Keratinocyte (primary cell): ENCODE data around the gene TMEM86A. TPM values are rescaled to one million over a fixed set of nuclear protein-coding genes. Genes with fewer than 3 reads are reported as not detected.

ENCODE experiments used
- DNase-seq: peaks from one replicate; pipeline ENCODE4 v3.0.0-alpha.2; 2011; ENCODE audit warnings: low read depth, missing footprints, low spot score
- FAIRE-seq: peaks from 2 replicates; lab custom pipeline; 2011; peaks lifted over from hg19 to GRCh38; lab: Jason Lieb, UNC
- H2AFZ ChIP-seq: 2 replicates; pipeline ENCODE4 v1.6.0; 2012; ENCODE audit warnings: low read length, control low read depth, inconsistent platforms; ENCODE audit not compliant: control insufficient read depth
- H3K27ac ChIP-seq: 2 replicates; pipeline ENCODE4 v1.5.1; 2011; ENCODE audit warnings: low read length; ENCODE audit not compliant: control insufficient read depth, insufficient read depth
- H3K27me3 ChIP-seq: 3 replicates; pipeline ENCODE4 v1.6.0; 2011; ENCODE audit warnings: low read length; ENCODE audit not compliant: control insufficient read depth, insufficient read depth; ENCODE audit errors: extremely low read depth
- H3K36me3 ChIP-seq, 2 experiments: 2 replicates in 1 of 2; 3 replicates in 1 of 2; pipeline ENCODE4 v1.5.1; 2011; ENCODE audit warnings: low read length in 2 of 2, mild to moderate bottlenecking in 1 of 2; ENCODE audit not compliant: control insufficient read depth in 2 of 2, insufficient read depth in 2 of 2; ENCODE audit errors: extremely low read depth in 1 of 2
- H3K4me1 ChIP-seq: 3 replicates; pipeline ENCODE4 v1.5.1; 2011; ENCODE audit warnings: low read length; ENCODE audit not compliant: control insufficient read depth, insufficient read depth; ENCODE audit errors: extremely low read depth
- H3K4me2 ChIP-seq: 3 replicates; pipeline ENCODE4 v1.6.0; 2011; ENCODE audit warnings: low read depth, low read length; ENCODE audit not compliant: control insufficient read depth, insufficient read depth; ENCODE audit errors: extremely low read depth
- H3K4me3 ChIP-seq, 3 experiments: fragments of 200-600 bp in 1 of 3; sonication (generic) in 1 of 3; 2 replicates in 2 of 3; 3 replicates in 1 of 3; pipeline ENCODE4 v1.5.1; 2011 to 2016; ENCODE audit warnings: low read length in 3 of 3, mild to moderate bottlenecking in 3 of 3, control low read depth in 2 of 3, inconsistent platforms in 1 of 3, low read depth in 1 of 3, mixed read lengths in 1 of 3, mixed run types in 1 of 3, moderate library complexity in 1 of 3; ENCODE audit not compliant: control insufficient read depth in 2 of 3, insufficient read depth in 2 of 3; ENCODE audit errors: extremely low read depth in 1 of 3
- H3K79me2 ChIP-seq: 2 replicates; pipeline ENCODE4 v1.6.0; 2012; ENCODE audit warnings: low read length; ENCODE audit not compliant: control insufficient read depth, insufficient read depth
- H3K9ac ChIP-seq: 3 replicates; pipeline ENCODE4 v1.6.0; 2011; ENCODE audit warnings: low read length; ENCODE audit not compliant: control insufficient read depth, insufficient read depth; ENCODE audit errors: extremely low read depth
- H3K9me1 ChIP-seq: 3 replicates; pipeline ENCODE4 v1.6.0; 2011; ENCODE audit warnings: low read length; ENCODE audit not compliant: control insufficient read depth, insufficient read depth; ENCODE audit errors: extremely low read depth
- H3K9me3 ChIP-seq: 2 replicates; pipeline ENCODE4 v1.5.1; 2012; ENCODE audit warnings: low read depth, low read length; ENCODE audit not compliant: control insufficient read depth
- H4K20me1 ChIP-seq: 3 replicates; pipeline ENCODE4 v1.6.0; 2011; ENCODE audit warnings: low read length; ENCODE audit not compliant: control insufficient read depth, insufficient read depth; ENCODE audit errors: extremely low read depth
- EZH2 ChIP-seq: IDR thresholded peaks from one replicate; pipeline ENCODE4 v1.6.1; 2012; ENCODE audit warnings: inconsistent platforms, mild to moderate bottlenecking, low read length, moderate library complexity
- dilution Hi-C: fragments of 300-500 bp; cut with MboI; formaldehyde crosslinking; loops from one replicate; pipeline ENCODE4 v1.7.0; 2020; ENCODE audit warnings: low sequenced_read_pairs; ENCODE audit not compliant: extremely low pct_ligation_motif_present
- polyA plus RNA-seq, 5 experiments: library from polyadenylated mRNA; depleted of rRNA in 3 of 5; stranded (reverse) in 3 of 5; stranded (forward) in 1 of 5; unstranded in 1 of 5; fragments of >200 nt; gene quantifications; 1 replicate in 1 of 5; 2 replicates in 3 of 5; 3 replicates in 1 of 5; pipeline versions ENCODE4 v1.2.1 to v1.2.3, GENCODE V29; 2011 to 2012; ENCODE audit warnings: missing spikeins in 2 of 5, low read depth in 1 of 5, low replicate concordance in 1 of 5
- TF ChIP-seq, protein P1 (sequence below), 3 experiments: IDR thresholded peaks in 1 of 3; conservative IDR thresholded peaks in 1 of 3; optimal IDR thresholded peaks in 1 of 3; 2 replicates in 2 of 3; 3 replicates in 1 of 3; pipeline versions ENCODE3 to v1.5.1; 2011; ENCODE audit warnings: low read length in 3 of 3, mild to moderate bottlenecking in 3 of 3, moderate library complexity in 2 of 3, control low read depth in 1 of 3, inconsistent platforms in 1 of 3; ENCODE audit not compliant: insufficient read depth in 2 of 3; ENCODE audit errors: extremely low read depth in 1 of 3

Gene TMEM86A
- polyA plus RNA-seq, 1 donor (not counting 4 experiments of a cell fraction or from before 2014, with no cell fraction given): 2.5 TPM

- dilution Hi-C loops: no loop called here
- TF ChIP-seq, protein P1, sequence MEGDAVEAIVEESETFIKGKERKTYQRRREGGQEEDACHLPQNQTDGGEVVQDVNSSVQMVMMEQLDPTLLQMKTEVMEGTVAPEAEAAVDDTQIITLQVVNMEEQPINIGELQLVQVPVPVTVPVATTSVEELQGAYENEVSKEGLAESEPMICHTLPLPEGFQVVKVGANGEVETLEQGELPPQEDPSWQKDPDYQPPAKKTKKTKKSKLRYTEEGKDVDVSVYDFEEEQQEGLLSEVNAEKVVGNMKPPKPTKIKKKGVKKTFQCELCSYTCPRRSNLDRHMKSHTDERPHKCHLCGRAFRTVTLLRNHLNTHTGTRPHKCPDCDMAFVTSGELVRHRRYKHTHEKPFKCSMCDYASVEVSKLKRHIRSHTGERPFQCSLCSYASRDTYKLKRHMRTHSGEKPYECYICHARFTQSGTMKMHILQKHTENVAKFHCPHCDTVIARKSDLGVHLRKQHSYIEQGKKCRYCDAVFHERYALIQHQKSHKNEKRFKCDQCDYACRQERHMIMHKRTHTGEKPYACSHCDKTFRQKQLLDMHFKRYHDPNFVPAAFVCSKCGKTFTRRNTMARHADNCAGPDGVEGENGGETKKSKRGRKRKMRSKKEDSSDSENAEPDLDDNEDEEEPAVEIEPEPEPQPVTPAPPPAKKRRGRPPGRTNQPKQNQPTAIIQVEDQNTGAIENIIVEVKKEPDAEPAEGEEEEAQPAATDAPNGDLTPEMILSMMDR (optimal IDR thresholded peaks at IDR 0.05 in 1 of 3, IDR thresholded peaks at IDR 0.05 in 1 of 3, conservative IDR thresholded peaks at IDR 0.05 in 1 of 3; ENCODE audit: extremely low read depth in 1 of 3, insufficient read depth in 2 of 3, low read length in 3 of 3): no peak
- peak; percentile 71 for TF ChIP-seq EZH2
- Histone ChIP-seq H3K9ac (peak overlapping the region; percentile 32), H3K79me2 (no peaks in the 10 kb centered on the region), H3K27ac (no peak overlapping the region), H3K27me3 (peaks cover 25% of the 10 kb centered on the region), H3K9me1 (no peaks in the 10 kb centered on the region), H3K4me3 (peak overlapping the region in 2 of 3 experiments; percentile 33 to 53), H3K36me3 (peaks cover 0 to 5% of the 10 kb centered on the region in 2 experiments), H4K20me1 (no peaks in the 10 kb centered on the region), H3K9me3 (no peaks in the 10 kb centered on the region), H3K4me1 (peaks cover 6% of the 10 kb centered on the region), H2AFZ (peak overlapping the region; percentile 46), H3K4me2 (peak overlapping the region; percentile 72)
- FAIRE-seq (no peak), DNase-seq (no peak)
Observed at GRCh38 chr11:18706330-18707243, 8.0 kb downstream of the TMEM86A start.

- H4K20me1 ChIP-seq: no peaks in the 10 kb centered on the region
- H3K79me2 ChIP-seq: no peaks in the 10 kb centered on the region
- no peak for TF ChIP-seq EZH2
- TF ChIP-seq, protein P1 (optimal IDR thresholded peaks at IDR 0.05 in 1 of 3, IDR thresholded peaks at IDR 0.05 in 1 of 3, conservative IDR thresholded peaks at IDR 0.05 in 1 of 3; ENCODE audit: extremely low read depth in 1 of 3, insufficient read depth in 2 of 3, low read length in 3 of 3): no peak
- no peak overlapping the region for H3K27ac ChIP-seq
- peaks cover 25% of the 10 kb centered on the region for H3K27me3 ChIP-seq
- FAIRE-seq (no peak), DNase-seq (no peak)
- H2AFZ ChIP-seq: no peak overlapping the region
- no peak overlapping the region for H3K9ac ChIP-seq
- peaks cover 0 to 3% of the 10 kb centered on the region in 2 experiments for H3K36me3 ChIP-seq
- no peak overlapping the region for H3K4me2 ChIP-seq
- dilution Hi-C loops: no loop called here
- no peak overlapping the region for H3K4me3 ChIP-seq
- H3K4me1 ChIP-seq: peaks cover 6% of the 10 kb centered on the region
- no peaks in the 10 kb centered on the region for H3K9me3 ChIP-seq
- H3K9me1 ChIP-seq: no peaks in the 10 kb centered on the region
Observed at GRCh38 chr11:18707811-18708340, 9.3 kb downstream of the TMEM86A start.
